Activated effector memory CD4-positive, alpha-beta T cell treated with Interleukin-2 at 50 U/mL for 16 hours (primary cell): ENCODE data around the gene SLC1A7.

Experiments
- DNase-seq: peaks from one replicate; pipeline ENCODE4 v3.0.0-alpha.2; 2020

The SLC1A7 gene

DNA sequence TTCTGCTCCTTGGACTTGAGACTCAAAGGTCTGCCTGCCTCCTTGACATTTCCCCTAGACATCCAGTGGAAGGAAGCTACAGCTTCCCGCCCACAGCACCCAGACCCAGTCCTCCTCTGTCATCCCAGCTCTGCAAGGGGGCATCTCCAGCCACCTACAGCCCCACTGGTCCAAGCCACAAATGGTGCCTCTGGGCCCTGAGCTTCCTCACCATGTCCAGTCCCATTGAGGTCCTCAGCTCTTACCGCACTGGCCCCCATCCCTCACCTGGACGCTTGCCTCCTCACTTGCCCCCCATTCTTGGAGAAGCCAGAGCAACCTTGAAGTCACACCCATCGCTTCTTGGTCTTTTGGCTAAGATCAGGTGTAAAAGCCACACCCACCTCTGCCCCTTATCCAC, 67.2 kb downstream of the SLC1A7 start:
- DNase-seq: no peak

DNA sequence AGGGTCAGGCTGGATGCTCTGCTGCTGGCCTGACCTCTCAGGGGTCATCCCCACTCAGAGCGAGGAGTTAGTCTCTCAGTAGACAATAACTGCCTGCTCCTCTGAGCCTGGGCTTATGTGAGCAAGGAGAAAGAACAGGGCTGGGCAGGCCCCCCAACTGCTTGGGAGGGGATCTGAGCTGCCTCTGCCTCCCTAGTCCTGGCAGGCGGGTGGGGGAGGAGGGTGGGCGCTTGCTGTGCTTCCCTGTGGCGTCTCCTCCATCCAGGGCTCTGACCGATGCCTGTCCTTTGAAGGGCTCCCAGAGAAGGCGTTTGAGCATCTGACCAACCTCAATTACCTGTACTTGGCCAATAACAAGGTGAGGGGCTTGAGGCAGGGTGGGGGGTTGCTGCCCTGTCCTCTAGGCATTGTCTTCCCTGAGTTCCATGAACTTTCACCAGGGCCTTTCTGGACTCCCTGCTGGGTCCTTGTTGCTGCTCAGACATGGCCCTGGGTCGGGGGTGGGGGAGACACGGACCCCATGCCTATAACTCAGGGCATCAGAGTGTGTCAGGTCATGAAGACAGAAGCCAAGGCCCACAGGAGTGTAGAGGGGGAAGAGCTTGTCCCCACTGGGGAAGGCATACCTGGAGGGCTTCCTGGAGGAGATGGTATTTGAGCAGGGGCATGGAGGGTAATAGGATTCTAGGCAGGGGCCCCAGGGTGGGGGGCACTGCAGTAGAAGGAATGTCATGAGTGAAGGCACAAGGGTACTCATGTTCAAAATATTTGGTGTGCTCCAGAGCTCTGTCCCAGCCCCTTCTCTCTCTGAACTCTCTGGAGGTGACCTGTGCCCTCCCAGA, 67.9 kb downstream of the SLC1A7 start:
- no peak for DNase-seq

DNA sequence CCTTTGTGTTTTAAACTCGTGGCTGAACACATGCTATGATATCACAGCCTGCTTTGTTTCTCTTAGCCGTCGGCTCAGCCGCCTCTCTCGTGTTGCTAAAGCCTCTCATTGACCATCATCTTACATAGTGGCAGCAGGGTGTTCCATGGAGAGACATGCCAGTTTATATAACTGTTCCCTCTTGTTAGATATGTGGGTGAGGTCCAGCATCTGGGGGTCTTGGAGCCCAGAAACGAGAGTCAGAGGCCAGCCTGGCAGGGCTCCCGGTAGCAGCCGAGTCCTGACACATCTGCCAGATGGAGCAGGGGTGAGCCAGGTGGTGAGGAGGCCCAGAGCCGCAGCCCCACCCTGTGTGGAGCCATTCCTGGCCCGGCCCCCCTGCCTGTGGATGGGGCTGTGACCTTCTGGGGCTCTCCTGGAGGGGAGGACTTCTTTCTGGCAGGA, 68.5 kb downstream of the SLC1A7 start:
- DNase-seq: no peak

DNA sequence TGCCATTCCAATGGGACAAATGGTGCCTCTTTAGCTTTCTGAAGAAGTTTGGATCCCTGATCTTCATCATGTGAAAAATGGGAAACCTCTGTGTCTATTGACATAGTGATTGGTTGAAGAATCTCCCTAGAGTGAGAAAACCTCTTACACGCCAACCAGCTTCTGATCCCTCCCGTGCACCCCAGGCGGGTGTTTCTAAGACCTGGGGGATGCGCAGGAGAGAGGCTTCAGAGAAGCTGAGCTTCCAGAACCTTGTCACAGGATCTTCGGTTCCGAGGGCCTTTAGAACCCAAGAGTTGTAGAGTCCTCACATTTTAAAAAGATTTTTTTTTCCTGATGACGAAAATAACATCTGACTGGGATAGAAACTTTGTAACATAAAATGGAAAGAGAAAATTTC, 69.2 kb downstream of the SLC1A7 start:
- no peak for DNase-seq

DNA sequence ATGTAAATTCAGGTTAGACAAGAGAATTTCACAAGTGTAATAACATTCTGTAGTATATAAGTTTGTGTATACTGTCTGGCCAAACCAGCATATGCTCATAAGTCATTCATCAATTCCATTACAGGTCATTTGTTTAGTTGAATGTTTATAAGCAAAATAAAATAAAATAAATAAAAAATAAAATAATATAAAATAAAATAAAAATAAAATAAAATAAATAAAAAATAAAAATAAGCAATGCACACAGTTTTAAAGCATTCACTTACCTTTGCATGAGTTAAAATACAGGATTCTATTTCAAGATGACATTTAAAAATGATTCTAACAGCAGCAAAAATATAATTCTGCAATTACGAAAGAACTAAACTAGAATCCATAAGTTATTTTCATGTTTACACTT, 70.5 kb downstream of the SLC1A7 start:
- DNase-seq: no peak

DNA sequence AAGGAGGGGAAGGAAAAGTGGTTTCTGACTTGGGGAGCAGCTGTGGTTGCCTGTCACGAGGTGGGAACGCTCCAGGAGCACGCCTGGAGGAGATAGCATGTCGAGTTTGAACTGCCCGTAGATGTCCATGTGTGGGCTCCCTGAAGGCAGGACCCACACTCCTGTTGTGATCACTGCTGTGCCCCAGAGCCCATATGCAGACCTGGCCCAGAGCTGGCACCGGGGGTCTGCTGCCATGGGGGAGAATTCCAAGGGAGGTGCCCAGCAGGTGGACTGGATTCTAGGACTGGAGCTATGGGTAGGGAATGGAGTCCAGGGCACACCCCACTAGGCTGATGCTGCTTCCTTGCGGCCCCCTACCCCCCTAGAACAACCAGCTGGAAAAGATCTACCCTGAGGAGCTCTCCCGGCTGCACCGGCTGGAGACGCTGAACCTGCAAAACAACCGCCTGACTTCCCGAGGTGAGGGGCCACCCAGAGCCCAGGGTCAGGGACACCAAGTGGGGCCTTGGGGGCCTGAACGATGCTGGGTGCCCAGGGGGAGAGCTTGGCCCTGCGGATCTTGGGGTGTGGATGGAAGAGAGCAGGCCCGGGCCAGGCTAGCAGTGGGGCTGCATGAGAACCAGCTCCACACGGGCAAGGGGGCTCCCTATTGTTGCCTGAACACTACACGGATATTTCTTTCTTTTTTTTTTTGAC, 71.1 kb downstream of the SLC1A7 start:
- DNase-seq: no peak

DNA sequence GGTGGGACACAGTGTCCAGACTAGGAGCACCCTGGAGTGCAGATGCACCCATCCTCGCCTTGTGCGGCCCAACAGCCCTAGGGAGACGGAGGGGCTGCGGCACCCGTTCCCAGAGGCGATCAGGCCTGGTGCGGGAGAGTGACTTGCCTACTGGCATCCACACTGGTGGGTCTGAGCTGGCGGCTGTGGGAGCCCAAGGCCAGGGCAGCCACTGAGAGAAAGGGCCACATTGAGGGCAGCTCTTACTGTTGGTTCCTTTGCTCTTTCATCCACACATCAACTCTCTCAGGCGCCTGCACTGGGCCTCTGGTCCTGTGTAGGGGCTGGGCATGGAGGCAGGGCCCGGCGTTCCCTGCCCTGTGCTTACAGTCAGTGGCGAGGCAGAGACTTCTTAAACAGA, 71.8 kb downstream of the SLC1A7 start:
- no peak for DNase-seq

DNA sequence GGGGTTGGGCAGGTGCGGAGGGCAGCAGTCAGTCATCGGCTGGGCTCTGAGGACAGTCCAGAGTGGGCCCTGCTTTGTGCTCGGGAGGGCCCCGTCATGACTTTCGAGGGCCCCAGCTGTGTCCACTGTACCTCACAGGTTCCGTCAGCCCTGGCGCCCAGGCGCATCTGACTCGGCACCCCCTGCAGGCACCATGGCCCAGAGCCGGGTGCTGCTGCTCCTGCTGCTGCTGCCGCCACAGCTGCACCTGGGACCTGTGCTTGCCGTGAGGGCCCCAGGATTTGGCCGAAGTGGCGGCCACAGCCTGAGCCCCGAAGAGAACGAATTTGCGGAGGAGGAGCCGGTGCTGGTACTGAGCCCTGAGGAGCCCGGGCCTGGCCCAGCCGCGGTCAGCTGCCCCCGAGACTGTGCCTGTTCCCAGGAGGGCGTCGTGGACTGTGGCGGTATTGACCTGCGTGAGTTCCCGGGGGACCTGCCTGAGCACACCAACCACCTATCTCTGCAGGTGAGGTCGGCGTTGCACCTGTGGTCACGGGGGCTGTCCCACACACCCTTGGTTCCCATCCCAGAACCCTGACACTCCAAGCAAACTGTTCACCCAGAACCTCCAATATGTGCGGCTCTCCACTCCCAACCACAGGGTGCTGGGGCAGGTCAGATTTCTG, 72.6 kb downstream of the SLC1A7 start:
- DNase-seq: no peak

DNA sequence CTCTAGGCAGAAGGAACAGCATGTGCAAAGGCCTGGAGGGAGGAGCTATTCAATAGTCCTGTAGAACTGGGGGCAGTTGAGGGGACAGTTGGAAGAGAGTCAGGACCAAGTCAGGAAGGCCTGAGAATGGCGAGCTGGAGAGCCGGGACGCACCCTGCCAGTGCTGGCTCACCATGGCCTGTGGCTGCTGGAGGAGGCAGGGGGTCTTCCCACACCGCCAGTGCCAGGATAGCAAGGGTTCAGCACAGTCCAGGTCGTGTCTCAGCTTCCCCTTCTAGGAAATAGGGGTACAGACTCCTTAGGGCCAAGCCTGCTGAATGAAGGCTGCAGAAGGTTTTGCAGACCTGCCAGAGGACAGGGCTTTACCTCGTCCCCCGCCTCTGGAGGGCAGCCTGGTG, 73.2 kb downstream of the SLC1A7 start:
- DNase-seq: no peak

DNA sequence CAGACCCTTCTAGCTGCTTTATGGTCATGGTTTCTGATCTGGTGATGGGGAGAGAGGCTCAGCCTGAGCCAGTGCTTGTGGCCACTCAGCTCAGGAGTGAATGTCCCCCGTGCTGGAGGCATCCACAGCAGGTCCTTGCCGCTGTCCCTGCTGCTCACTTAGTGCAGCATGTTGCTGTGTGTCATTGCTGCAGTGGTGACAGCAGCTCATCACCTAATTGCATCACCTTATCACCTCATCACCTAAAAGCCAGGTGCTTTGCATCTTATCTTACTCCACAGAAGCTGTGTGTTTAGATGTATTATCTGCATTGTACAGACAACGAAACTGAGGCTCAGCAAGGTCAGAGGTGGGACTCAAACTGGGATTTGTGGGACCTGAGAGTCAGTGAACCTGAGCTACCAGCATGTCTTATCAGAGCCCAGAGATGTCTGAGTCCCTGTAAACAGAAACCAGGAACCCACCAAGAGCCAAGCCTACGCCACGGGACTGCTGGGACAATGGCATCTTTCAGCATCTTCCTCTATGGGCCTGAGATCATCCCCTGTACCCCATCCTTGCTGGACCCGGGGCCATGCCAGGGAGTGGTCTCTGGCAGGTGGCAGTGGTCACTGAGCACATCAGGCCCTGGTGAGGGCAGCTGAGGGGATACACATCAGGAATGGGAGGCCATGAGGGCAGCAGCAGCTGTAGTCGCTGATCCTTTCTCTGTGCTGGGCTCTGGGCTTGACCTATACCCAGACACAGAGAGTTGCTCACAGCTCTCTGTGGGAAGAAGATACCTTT, 73.9 kb downstream of the SLC1A7 start:
- no peak for DNase-seq

DNA sequence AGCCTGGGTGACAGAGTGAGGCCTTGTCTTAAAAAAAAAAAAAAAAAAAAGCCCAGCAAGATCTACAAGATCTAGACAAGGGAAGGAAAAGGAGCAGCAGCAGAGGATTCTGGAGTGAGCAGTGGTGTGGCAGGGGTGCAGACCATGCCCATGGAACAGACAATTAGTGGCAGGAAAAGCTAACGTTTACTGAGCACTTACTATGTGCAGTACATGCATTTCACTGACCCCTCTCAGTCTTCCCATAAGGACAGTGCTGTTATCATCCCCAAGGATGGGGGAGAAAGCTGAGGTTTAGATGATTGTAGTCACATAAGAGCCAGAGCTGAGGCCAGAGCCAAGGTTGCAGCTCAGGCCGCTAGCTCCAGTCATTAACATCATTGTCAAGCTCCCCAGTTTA, 74.6 kb downstream of the SLC1A7 start:
- no peak for DNase-seq

DNA sequence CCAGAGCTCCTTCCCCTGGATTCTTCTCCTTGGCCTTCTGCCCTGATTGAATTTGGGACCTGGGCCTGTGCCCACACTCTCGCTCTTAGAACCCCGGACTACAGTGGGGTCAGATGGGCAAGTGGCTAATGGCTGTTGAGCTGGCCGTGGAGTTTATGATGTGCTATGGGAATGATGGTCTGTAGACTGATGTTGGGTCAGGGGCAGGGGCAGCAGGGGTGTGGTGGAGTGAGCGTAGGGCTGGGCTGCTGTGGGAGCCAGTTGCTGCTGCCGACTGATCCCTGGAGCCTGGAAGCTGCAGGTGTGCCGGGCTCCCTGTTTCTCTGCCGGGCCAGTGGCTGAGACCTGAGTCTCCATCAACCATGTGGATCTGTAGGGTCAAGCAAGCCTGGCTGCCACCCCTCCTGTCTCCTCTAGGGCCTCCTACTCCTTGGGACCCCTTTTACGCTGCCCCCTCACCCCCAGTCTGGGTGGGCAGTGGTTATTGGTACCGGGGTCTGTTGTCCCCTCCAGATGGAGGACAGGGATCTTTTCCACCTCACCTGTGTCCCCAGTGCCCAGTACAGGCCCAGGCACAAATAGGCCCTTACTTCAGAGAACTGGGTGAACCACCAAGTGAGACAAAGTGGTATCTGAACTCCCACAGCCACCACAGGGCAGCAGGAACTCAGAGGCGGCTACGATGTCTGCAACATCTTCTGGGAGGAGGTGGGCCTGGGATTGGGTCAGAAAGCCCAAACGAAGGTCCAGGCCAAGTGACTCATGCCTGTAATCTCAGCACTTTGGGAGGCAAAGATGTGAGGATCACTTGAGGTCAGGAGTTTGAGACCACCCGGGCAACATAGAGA, 75.3 kb downstream of the SLC1A7 start:
- DNase-seq: no peak

DNA sequence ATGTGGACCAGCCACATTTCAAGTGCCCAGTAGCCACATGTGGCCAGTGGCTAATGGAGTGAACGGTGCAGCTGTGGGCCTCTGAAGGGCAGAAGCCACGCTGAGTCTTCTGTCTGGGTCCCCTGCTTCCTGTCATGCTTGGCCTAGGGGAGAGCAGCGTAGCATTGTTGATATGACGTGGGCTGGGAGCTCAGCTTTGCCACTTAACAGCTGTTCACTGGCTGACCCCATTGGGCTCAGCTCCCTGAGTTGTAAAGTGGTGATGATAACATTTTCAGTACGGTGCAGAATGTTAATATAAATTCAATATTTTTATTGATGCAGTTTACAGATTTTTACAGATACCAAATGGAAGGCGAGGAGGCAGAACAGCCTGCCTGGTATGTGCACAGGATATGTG, 76.0 kb downstream of the SLC1A7 start:
- no peak for DNase-seq

DNA sequence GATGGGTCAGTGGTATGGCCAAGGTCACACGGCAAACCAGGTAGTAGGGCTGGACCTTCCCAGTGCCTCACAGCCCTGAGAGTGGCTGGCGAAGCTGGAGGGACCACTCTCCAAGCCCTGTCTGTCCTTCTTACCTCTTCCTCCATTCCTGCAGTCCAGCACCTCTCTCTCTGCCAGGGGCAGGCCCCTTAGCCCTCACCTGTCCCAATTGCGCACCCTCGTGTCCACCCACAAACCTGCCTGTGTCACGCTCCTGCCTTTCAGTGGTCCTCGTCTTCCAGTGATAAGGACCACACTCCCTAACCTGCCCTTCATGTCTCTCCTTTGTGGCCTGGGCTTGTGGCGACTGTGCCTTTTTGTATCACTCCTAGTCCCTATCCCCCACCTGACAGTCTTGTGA, 77.0 kb downstream of the SLC1A7 start:
- DNase-seq: no peak

DNA sequence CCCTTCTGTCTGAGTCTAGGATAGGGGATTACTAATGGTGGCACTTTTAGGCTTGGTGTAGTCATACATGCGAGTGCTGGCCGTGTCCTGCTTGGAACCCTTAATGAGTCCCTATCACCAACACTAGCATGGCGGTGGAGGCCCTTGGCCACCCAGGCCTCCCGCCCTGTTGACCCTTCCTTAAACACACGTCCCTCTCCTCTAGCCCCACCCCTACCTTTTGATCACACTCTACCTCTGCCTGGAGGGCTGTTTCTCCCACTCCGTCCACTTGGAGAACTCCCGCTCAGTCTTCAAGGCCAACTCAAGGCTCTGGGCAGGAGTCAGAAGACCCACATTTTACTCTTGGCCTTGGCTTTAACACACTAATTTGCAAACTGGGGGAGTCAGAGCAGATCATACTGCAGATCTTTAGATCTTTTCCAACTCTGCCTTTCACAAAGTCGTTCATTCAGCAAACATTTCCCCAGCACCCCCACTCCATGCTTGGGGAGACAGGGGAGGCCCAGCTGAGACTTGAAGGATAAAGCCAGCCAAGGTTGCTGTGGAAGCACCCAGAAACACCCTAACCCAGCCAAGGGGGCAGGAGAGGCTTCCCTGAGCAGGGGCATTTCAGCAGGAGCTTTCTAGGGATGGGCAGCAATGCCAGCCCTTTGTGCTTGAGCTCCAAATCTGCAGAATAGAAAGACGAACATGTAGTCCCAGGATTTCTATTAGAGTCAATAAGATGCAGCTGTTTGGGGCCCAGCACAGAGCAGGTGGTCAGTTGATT, 78.5 kb downstream of the SLC1A7 start:
- DNase-seq: no peak

DNA sequence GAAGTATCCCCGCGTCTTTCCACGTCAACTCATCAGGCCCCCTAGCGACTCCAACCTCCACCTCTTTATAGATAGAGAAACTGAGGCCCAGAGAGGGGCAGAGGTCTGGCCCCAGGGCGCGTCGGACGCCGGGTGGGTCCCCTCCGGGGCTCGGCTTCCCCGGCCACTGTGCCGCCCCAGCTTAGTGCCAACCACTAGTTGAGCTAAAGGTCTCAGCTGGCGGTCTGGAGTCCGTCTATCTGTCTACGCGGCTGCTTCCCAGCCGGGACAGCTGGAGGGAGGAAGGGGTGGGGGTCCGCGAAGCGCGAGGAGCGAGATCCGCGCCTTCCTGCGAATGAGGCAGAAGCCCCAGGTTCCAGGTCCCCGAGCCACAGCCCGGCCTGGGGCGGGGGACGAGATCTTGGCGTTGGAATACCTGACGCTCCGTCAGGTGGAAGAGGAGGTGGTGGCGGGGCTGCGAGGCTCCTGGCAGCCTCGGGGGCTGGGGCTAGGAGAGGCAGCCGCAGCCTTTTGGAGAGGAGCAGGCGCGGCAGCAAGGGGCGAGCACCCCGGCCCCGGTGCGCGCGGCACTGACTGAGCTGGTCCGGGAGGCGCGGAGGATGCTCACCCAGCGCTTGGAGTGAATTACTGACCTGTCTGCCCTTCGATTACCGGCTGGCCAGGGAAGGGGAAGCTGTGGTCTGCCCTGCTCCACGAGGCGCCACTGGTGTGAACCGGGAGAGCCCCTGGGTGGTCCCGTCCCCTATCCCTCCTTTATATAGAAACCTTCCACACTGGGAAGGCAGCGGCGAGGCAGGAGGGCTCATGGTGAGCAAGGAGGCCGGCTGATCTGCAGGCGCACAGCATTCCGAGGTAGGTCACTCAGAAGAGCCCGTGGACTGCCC, 79.5 kb downstream of the SLC1A7 start:
- DNase-seq: no peak

DNA sequence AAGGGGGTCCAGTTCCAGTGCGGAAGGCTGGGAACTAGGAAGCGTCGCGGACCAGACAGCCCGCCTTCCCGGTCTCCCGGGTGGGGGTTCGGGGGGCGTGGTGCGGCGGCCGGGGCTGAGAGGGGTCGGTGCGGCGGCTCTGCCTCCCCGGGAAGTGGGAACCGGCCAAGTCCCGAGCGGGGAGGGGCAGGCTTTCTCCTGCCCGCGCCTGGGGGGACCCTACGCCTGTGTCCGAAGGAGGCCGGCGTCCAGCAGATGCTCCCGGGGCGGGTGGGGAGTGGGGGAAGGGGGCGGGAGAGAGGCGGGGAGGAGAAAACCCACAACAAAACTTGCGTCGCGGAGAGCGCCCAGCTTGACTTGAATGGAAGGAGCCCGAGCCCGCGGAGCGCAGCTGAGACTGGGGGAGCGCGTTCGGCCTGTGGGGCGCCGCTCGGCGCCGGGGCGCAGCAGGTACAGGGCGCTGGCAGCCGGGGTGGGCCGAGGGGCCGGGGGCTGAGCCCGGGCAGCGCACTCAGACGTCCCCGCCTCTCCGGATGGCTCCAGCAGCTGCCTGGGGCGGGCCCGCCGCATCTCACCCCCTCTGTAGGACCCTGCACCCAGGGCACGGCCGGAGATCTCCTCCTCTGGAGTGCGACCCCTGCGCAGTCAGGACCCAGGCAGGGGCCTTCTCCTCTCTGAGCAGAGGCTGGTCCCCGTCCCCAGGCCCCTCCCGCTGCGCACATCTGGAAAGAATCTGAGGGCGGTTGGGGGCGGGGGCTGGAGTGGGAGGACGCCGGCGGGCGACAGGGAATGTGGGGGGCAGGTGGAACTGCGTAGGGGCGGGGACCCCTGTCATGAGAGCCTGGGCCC, 80.4 kb downstream of the SLC1A7 start, which contains the start of gene PODN:
Gene PODN, plus strand, starts transcription at position 355 of the 849 bp plus-strand sequence. CDS start 7,643 bp downstream, outside the sequence.
- DNase-seq: no peak

DNA sequence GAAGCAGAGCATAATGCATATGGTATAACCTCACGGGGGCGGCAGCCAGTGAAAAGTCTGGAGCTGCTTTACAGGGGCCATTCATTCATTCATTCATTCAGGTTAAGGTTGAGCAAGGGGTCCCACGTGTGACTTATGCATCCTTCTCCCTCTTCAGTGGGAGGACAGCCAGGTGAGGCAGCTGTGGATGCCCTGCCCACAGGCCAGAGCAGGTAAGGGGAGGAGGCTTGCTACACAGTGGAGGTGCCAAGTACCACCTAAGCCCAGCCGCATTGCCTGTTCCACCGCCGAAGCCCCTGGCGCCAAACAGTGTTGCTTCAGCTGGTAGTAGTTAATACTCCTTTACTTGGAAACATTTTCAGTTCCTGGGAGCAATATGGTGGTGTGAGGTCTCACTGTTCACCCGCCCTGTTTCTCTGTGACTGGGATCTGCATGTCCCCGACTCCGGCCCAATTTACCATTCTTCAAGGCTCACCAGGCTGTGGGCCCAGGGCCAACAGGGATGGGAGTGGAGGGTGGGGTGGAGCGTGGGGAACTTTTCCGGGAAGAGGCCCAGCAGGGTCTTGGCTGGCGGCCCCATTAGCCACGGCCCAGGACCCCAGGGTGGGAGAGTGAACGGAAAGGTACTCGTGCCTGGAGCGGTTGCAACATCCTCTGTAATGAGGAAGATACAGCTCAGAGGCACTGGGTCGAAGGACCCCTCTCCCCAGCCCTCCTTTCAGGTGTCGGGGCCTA, 81.1 kb downstream of the SLC1A7 start:
- DNase-seq: no peak
